ENCODE data around the gene FSTL1. TPM values are rescaled to one million over a fixed set of nuclear protein-coding genes. Genes with fewer than 3 reads are reported as not detected.
"Not testable (repeated sequence)": the region's sequence is repeated elsewhere in the genome, so short reads cannot be mapped to it uniquely, and the experiment has no call there.

FSTL1 gene
- total RNA-seq, 1 donor from 2014 or later: 790 TPM

GRCh38 chr3:120393243-120393642 lies 57.5 kb downstream of the FSTL1 start:
- no peak for TF ChIP-seq CTCF (IDR thresholded peaks at IDR 0.05)
- Histone ChIP-seq H3K27me3 (no peaks in the 10 kb centered on the region), H3K27ac (no peak overlapping the region), H3K36me3 (peaks cover 36 to 48% of the 10 kb centered on the region in 2 donors), H3K9me3 (no peaks in the 10 kb centered on the region), H3K4me1 (no peaks in the 10 kb centered on the region), H3K4me3 (no peak overlapping the region)
- DNase-seq (ENCODE audit: low spot score in 2 of 2): no peak
- intact Hi-C loops (cut with DNase I): no loop called here

- H3K36me3 ChIP-seq: peaks cover 0 to 3% of the 10 kb centered on the region in 2 donors
- no peaks in the 10 kb centered on the region for H3K9me3 ChIP-seq
- H3K4me1 ChIP-seq: no peaks in the 10 kb centered on the region
- H3K27me3 ChIP-seq: no peaks in the 10 kb centered on the region
- TF ChIP-seq CTCF (IDR thresholded peaks at IDR 0.05): no peak
- no peak overlapping the region for H3K27ac ChIP-seq
- H3K4me3 ChIP-seq: no peak overlapping the region
- intact Hi-C loops (cut with DNase I): no loop called here
- no peak for DNase-seq (ENCODE audit: low spot score in 2 of 2)
These were observed 67.8 kb downstream of the FSTL1 start for GRCh38 chr3:120382941-120383447.

DNA sequence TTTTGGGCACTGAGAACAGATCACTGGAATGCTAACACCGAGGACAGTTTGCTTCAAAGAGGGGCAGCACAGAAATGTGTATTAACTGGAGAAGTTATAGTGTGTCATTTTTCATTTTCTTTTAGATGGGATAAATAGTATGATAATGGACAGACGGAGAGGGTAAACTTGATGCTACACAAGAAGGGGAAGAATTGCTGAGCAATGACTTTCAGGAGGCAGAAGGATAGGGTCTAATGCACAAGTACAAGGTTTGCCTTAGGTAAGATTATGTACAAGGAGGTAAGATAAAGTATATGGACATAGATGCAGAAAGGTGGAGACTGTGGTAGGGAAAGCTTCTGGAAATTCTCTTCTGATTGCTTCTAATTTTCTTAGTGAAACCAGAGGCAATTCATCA lies 69.3 kb downstream of the FSTL1 start:
- Histone ChIP-seq H3K27ac (no peak overlapping the region), H3K4me3 (no peak overlapping the region), H3K9me3 (no peaks in the 10 kb centered on the region), H3K36me3 (peaks cover 0 to 1% of the 10 kb centered on the region in 2 donors), H3K27me3 (no peaks in the 10 kb centered on the region), H3K4me1 (no peaks in the 10 kb centered on the region)
- intact Hi-C loops (cut with DNase I): no loop called here
- TF ChIP-seq CTCF (IDR thresholded peaks at IDR 0.05): no peak
- no peak for DNase-seq (ENCODE audit: low spot score in 2 of 2)

- H3K36me3 ChIP-seq; H3K4me1 ChIP-seq; intact Hi-C loops (cut with DNase I); H3K27ac ChIP-seq; H3K27me3 ChIP-seq; DNase-seq (ENCODE audit: low spot score in 2 of 2); H3K9me3 ChIP-seq; H3K4me3 ChIP-seq: not testable (repeated sequence)
These were observed 72.8 kb downstream of the FSTL1 start for GRCh38 chr3:120377948-120378347.

- no peak for DNase-seq (ENCODE audit: low spot score in 2 of 2)
- H3K27ac ChIP-seq: no peak overlapping the region
- no peaks in the 10 kb centered on the region for H3K9me3 ChIP-seq
- intact Hi-C loops (cut with DNase I): no loop called here
- no peaks in the 10 kb centered on the region for H3K27me3 ChIP-seq
- TF ChIP-seq CTCF (IDR thresholded peaks at IDR 0.05): no peak
- no peaks in the 10 kb centered on the region for H3K36me3 ChIP-seq
- no peaks in the 10 kb centered on the region for H3K4me1 ChIP-seq
- H3K4me3 ChIP-seq: no peak overlapping the region
These were observed 80.3 kb downstream of the FSTL1 start for GRCh38 chr3:120370463-120370862.

DNA sequence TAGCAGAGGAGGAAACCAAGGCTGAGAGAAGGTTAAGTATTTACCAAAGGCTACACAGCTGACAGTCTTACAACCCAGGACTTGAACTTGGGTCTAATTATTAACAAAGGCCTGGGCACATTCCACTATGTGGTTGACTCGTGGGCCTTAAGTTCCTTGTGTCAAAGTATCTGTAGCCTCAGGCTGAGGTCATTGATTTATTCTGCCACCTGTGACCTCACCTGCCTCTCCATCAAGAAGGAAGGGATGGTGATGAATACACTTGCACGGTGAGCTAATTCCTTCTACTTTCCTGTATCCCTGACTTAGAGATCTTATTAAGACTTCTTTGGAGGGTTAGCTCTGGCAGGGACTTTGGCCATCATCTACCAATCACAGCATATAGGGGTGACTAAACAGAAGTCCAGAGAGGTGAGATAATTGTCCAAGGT lies 81.7 kb downstream of the FSTL1 start:
- no peak for DNase-seq (ENCODE audit: low spot score in 2 of 2)
- no peaks in the 10 kb centered on the region for H3K9me3 ChIP-seq
- H3K4me1 ChIP-seq: no peaks in the 10 kb centered on the region
- intact Hi-C loops (cut with DNase I): no loop called here
- no peak overlapping the region for H3K4me3 ChIP-seq
- H3K36me3 ChIP-seq: no peaks in the 10 kb centered on the region
- H3K27me3 ChIP-seq: no peaks in the 10 kb centered on the region
- no peak overlapping the region for H3K27ac ChIP-seq
- no peak for TF ChIP-seq CTCF (IDR thresholded peaks at IDR 0.05)
